Lung (tissue), 12 donors: ENCODE results near the gene CTPS2. TPM values are rescaled to one million over a fixed set of nuclear protein-coding genes. Genes with fewer than 3 reads are reported as not detected.
"Not testable (repeated sequence)": the region's sequence is repeated elsewhere in the genome, so short reads cannot be mapped to it uniquely, and the experiment has no call there.

Source experiments
- ATAC-seq: fragments of 200-7000 bp; cut with Tn5 transposase; one replicate; pipeline ENCODE4 v1.9.1; 2020; ENCODE audit warnings: moderate number of reproducible peaks; ENCODE audit not compliant: insufficient read depth, low FRiP score
- DNase-seq, 3 donors: peaks; one replicate each; pipeline ENCODE4 v3.0.0-alpha.2; 2013 to 2017
- H3K27ac ChIP-seq, 2 donors: one replicate each; pipeline ENCODE4 v1.5.1; 2013; ENCODE audit warnings: mild to moderate bottlenecking in 2 of 2, moderate library complexity in 2 of 2, control low read depth in 1 of 2, inconsistent platforms in 1 of 2, low read depth in 1 of 2, low read length in 1 of 2
- H3K27me3 ChIP-seq, 3 donors: one replicate each; pipeline ENCODE4 v1.5.1; 2013; ENCODE audit warnings: low read length in 2 of 3; ENCODE audit not compliant: control insufficient read depth in 3 of 3, insufficient read depth in 3 of 3
- H3K36me3 ChIP-seq, 4 donors: one replicate each; pipeline ENCODE4 v1.5.1; 2013; ENCODE audit warnings: low read length in 4 of 4, mild to moderate bottlenecking in 1 of 4, moderate library complexity in 1 of 4; ENCODE audit not compliant: control insufficient read depth in 4 of 4, insufficient read depth in 4 of 4
- H3K4me1 ChIP-seq, 5 donors: one replicate each; pipeline ENCODE4 v1.5.1; 2013; ENCODE audit warnings: low read length in 5 of 5, mild to moderate bottlenecking in 2 of 5, moderate library complexity in 1 of 5; ENCODE audit not compliant: control insufficient read depth in 5 of 5, insufficient read depth in 5 of 5
- H3K4me3 ChIP-seq: one replicate; pipeline ENCODE4 v1.5.1; 2013; ENCODE audit warnings: mild to moderate bottlenecking, control low read depth, moderate library complexity
- H3K9ac ChIP-seq, 2 donors: one replicate each; pipeline ENCODE4 v1.5.1; 2013; ENCODE audit warnings: low read length in 2 of 2, control low read depth in 1 of 2; ENCODE audit not compliant: insufficient read depth in 1 of 2
- H3K9me3 ChIP-seq, 4 donors: one replicate each; pipeline ENCODE4 v1.5.1; 2013; ENCODE audit warnings: low read length in 3 of 4, mild to moderate bottlenecking in 1 of 4, moderate library complexity in 1 of 4; ENCODE audit not compliant: control insufficient read depth in 4 of 4, insufficient read depth in 3 of 4
- CTCF ChIP-seq: IDR thresholded peaks from 2 replicates; pipeline ENCODE4 v1.5.1; 2012; ENCODE audit warnings: mild to moderate bottlenecking; ENCODE audit errors: control extremely low read depth, extremely low read depth
- WGBS, 2 donors: extraction: QIAGEN DNeasy Blood & Tissue Kit; methylation state at CpG; one replicate each; pipeline ENCODE4 v1.1.7; 2013; 5-methylcytosine and 5-hydroxymethylcytosine counted together
- polyA plus RNA-seq, 2 donors: library from polyadenylated mRNA; stranded (reverse); fragments of 200-250 nt; gene quantifications; one replicate each; pipeline ENCODE4 v1.2.1, GENCODE V29; 2013
- total RNA-seq, 2 donors: library from RNA; depleted of rRNA in 1 of 2; stranded (reverse); fragments of >200 nt in 1 of 2; gene quantifications; one replicate each; pipeline ENCODE4 v1.2.1, GENCODE V29; 2014 to 2021
- donor health status: control.
- donor health status: control.
- donor health status: Bipolar disorder and iron deficiency.
- donor health status: healthy.
- donor health status: DM: yes; HTN: yes; CAD: no.

CTPS2 gene
- total and polyA plus RNA-seq, 4 donors: 4.2 to 36.8 (median 9.9) TPM

- no peak overlapping the region for H3K9ac ChIP-seq
- H3K27me3 ChIP-seq: peaks cover 0 to 34% (median 25%) of the 10 kb centered on the region in 3 donors
- H3K36me3 ChIP-seq: peaks cover 0 to 11% (median 5%) of the 10 kb centered on the region in 4 donors
- TF ChIP-seq CTCF: no peak
- 89 to 93% methylated on average over 1 of the region's 1 CpG for WGBS, 2 donors
- no peak for ATAC-seq
- peaks cover 0 to 3% (median 1%) of the 10 kb centered on the region in 4 donors for H3K9me3 ChIP-seq
- no peak overlapping the region for H3K27ac ChIP-seq
- no peak overlapping the region for H3K4me3 ChIP-seq
- DNase-seq: no peak
- H3K4me1 ChIP-seq: no peaks in the 10 kb centered on the region
Measured at GRCh38 chrX:16617382-16617781, 95.1 kb downstream of the CTPS2 start.

- Histone ChIP-seq H3K36me3 (peaks cover 0 to 3% (median under 1%) of the 10 kb centered on the region in 4 donors), H3K27ac (no peak overlapping the region), H3K4me3 (no peak overlapping the region), H3K9ac (no peak overlapping the region), H3K9me3 (peaks cover 0 to 1% (median 0%) of the 10 kb centered on the region in 4 donors), H3K4me1 (no peaks in the 10 kb centered on the region), H3K27me3 (peaks cover 0 to 23% (median 20%) of the 10 kb centered on the region in 3 donors)
- WGBS, 2 donors: 69 to 90% methylated on average over 6 of the region's 6 CpGs
- no peak for DNase-seq
- TF ChIP-seq CTCF: no peak
- ATAC-seq: no peak
Measured at GRCh38 chrX:16612257-16612897, 100.1 kb downstream of the CTPS2 start.

GRCh38 chrX:16610654-16611053 lies 101.8 kb downstream of the CTPS2 start:
- WGBS, 2 donors: 82 to 98% methylated on average over 3 of the region's 3 CpGs

GRCh38 chrX:16610121-16610621 lies 102.3 kb downstream of the CTPS2 start:
- no peak for TF ChIP-seq CTCF
- ATAC-seq: no peak
- Histone ChIP-seq H3K36me3 (peaks cover 0 to 2% (median 0%) of the 10 kb centered on the region in 4 donors), H3K9me3 (peaks cover 0 to 1% (median 0%) of the 10 kb centered on the region in 4 donors), H3K9ac (no peak overlapping the region), H3K27me3 (peaks cover 0 to 23% (median 14%) of the 10 kb centered on the region in 3 donors), H3K4me3 (no peak overlapping the region), H3K4me1 (peaks cover 0 to 2% (median 0%) of the 10 kb centered on the region in 5 donors), H3K27ac (no peak overlapping the region)
- WGBS, 2 donors: 89 to 96% methylated on average over 1 of the region's 1 CpG
- DNase-seq: no peak

More at GRCh38 chrX:16610654-16611053, 101.8 kb downstream of the CTPS2 start:
- H3K4me3 ChIP-seq, H3K9me3 ChIP-seq, H3K4me1 ChIP-seq, H3K27ac ChIP-seq, ATAC-seq, H3K9ac ChIP-seq, H3K36me3 ChIP-seq, DNase-seq: not testable (repeated sequence)
- H3K27me3 ChIP-seq: peaks cover 0 to 23% (median 15%) of the 10 kb centered on the region in 3 donors
